Activated CD4-positive, CD25-positive, alpha-beta regulatory T cell treated with anti-CD3 and anti-CD28 coated beads, Interleukin-2, amount 50 U/mL, for 16 hours (primary cell): ENCODE data around the gene IGF1R.

Source experiments
- DNase-seq: peaks from one replicate; pipeline ENCODE4 v3.0.0-alpha.2; 2020; ENCODE audit warnings: low read depth, low spot score

IGF1R gene

DNA sequence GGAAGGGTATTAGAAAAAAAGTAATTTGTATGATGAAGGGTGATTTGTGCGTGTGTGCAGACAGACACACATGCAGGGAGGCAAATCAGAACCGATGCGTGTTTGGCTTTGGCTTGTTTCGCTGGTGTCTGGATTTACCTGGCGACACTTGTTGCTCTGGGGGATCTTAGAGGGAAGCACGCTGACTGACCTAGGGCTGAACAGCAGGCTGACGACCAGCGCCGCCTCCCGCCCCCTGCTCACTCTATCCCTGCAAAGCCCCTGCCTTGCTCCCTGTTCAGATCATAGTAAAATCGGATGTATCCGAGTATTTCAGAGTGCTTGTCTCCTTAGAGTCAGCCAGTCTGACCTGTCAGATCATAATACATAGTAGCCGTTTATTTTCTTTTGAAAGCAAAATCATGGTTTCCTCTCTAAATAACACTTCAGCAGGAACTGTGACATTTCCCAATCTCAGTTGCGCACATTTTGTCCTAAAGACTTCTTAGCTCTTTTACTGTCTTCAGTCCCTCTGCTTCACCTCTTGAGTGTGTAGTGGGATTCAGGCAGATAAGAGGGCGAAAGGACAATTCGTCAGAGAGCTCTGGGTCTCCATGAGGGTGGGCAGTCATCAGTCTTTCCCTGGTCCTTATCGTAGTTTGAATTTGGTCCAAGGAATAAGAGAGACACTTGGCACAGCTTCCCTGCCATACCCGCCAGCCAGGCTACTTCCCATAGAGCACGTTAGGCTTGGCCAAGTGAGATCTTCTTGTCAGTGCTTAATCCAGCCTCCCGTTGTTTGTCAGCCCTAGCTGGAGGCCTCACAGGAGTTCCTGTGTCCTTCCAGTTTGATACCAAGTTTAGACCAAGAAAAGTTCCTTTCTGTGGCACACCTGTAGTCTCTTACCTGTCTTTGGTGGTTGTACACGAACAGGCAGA lies 261.9 kb downstream of the IGF1R start:
- DNase-seq, result no peak

DNA sequence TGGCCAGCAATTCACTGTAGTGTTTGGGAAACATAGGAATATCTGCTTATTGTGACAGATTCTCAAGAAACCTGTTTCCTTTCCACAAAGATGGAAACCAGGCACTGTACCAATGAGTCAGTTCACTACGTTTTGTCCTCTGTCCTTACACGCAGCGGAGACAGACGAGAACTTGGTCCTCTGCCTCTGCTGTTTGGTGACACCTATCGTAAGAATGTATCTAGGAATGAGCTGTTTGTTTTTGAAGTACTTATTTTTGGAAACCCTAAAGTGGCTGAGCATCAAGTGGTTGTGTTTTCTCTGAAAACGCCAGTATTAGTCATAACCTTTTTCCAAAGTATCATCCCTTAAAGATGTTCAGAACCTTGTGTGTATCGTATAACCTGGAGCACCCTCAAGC lies 266.3 kb downstream of the IGF1R start:
- DNase-seq, result no peak

DNA sequence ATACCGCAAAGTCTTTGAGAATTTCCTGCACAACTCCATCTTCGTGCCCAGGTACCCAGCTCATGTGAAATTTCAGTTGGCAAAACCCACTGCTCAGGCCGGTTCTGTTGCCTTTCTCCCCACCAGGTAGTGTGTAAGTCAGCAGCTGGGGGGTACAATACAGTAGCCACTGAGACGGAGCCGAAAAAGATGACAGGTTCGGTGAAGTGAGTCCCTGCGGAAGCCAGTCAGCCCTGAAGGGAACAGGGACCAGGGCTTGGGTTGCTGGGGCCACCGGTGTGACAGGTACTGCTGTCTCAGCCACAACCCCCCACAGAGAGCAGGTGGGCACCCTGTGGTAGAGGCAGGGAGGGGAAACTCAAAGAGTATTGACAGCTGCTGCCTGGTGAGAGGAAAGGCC lies 268.5 kb downstream of the IGF1R start:
- DNase-seq, result no peak

DNA sequence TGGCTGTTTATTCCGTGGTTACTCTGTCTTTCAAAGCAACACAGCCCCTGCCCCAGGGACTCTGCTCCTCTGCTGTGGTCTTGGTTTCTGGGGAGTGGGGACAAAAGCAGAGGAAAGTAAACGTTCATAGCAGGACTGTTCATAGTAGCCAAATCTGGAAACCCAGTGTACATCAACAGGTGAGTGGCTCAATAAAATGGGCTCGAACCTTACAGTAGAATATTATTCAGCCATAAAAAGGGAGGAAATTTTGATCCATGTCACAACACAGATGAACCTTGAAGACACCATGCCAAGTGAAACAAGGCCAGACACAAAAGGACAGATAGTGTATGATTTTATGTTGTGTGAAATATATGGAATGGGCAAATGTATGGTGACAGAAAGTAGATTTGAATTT lies 269.1 kb downstream of the IGF1R start:
- no peak for DNase-seq

DNA sequence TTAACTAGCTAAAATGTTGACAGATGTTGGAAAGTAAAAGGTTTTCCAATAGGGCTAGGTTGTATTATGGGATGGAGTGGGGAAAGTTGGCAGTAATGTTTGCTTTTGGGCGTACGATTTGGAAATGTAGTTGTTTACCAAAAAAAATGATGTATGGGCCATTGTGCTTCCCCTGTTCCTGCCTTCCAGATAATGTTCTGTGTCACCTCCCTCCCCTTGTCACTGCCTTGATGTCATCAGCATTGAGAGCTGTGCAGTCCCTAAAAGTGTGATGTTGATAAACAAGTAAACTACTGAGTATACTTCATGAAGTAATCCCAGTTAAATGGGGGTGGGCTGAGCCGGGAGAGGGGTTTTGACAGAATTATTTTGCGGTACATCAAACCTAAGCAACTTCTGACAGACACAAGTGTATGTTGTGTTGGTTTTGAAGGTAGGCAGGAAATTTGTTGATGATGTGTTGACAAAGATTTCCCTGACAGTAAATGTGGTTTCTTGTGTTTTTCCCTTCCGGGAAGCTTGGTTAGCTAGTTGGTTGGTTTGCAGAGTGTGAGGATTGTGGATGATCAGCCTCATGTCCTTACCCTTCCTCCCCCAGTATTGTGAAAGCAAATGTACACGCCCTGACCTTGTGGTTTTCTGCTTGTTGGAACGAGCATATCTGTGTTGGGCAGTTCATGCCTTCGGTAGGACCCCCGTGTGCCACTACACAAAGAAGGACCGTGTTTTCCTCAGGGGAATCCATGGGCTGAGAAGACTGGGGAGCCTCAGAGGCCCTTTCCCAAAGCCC lies 271.9 kb downstream of the IGF1R start:
- no peak for DNase-seq

DNA sequence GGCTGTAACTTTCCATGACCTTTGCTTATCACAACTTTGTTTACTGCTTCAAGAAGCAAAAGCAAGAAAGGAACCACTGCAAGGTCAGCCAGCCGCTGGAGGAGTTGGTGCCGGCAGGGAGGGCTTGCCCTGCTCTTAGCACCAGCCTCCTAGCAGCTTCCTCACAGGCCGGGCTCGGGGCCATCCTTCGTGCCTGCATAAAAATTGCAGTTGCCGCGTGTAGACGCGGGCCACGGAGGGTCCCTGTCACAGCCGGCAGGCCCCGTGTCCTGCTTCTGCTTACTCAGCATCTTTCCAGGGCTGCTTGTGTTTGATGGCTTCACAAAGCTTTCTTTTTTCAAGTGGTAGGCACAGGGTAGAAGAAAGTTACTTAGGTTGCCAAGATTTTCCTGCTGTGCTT lies 274.8 kb downstream of the IGF1R start:
- DNase-seq, result no peak

DNA sequence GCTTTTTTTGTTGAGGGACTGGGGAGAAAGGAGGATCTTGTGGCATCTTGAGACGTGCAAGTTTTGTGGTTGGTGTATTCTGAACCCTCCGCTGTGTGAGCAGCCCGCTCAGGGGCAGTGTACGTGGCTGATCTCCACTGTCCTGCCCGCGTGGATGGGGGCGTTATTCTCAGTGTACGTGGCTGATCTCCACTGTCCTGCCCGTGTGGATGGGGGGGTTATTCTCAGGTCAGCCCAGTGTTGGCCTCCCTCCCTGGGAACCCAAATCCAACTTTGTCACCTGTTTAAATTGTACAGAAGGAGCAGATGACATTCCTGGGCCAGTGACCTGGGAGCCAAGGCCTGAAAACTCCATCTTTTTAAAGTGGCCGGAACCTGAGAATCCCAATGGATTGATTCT lies 275.2 kb downstream of the IGF1R start:
- DNase-seq, result no peak

DNA sequence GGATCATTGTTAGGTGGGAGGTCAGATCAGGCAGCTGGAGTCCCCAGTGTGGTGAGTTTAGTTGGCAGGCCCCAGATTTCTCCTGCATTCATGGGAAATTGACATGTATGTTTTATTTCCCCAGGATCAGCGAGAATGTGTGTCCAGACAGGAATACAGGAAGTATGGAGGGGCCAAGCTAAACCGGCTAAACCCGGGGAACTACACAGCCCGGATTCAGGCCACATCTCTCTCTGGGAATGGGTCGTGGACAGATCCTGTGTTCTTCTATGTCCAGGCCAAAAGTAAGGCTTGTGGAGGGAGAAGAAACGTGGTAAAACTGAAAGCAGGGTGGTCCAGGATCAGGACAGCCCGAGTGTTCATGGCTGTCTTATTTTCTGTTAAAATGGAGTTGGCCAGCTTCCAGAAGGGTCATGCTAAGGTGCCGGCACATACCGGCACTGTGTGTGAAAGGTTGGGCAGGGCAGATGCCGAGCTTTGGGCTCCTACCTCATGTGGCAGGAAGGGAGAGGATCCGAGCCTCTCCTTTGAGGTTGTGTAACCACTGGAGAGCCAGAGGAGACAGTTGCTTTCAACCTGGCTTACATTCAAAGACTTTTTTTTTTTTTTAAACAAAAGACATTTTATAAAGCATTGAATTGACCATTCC lies 276.2 kb downstream of the IGF1R start:
- DNase-seq, result no peak

DNA sequence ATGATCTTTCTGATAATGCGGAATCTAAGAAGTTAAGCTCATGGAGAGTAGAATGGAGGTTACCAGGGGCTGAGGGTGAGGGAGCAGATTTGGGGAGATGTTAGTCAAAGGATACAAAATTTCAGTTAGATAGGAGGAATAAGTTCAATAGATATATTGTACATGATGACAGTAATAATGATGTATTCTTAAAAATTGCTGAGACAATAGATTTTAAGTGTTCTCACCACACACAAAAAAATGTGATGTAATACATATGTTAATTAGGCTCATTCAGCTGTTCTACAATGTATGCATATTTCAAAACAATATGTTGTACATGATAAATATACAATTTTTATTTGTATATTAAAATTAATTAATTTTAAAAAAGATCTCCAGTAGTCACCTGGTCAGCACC lies 277.9 kb downstream of the IGF1R start:
- DNase-seq, result no peak

DNA sequence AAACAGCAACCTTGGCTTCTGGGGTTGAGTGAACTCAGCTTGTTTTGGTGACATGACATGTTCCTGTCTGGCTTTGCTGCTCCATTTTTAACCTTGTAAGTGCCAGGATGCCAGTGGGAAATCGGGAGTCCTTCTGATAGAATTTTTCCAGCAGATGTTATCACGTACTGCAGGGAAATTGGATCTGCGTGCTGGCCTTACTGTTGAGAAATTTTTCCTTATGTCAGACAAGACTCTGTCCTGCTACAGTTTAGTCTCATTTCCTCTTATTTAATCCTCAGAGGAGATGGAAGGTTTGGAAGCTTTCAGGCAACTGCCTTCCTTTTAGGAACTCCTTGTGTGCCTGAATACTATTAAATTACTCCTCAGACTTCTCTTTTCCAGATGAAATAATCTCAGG lies 278.7 kb downstream of the IGF1R start:
- DNase-seq, result no peak

DNA sequence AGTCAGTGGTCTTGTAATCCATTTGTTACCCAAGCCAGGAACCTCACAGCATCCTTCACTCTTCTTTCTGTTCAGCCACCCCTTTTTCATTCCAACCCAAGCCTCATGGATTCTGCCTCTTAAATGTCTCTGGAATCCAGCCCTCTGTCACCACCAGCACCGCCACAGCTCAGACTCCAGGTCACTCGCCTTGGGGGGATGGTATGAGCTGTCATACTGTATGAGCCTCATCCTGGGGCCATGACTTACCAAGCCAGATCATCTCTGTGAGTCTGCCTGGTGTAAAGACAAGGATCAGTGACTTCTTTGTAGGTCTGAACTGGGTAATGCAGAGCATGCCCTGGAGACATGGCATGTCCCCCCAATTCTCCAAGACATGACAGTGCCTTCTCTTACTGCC lies 279.7 kb downstream of the IGF1R start:
- DNase-seq, result no peak

DNA sequence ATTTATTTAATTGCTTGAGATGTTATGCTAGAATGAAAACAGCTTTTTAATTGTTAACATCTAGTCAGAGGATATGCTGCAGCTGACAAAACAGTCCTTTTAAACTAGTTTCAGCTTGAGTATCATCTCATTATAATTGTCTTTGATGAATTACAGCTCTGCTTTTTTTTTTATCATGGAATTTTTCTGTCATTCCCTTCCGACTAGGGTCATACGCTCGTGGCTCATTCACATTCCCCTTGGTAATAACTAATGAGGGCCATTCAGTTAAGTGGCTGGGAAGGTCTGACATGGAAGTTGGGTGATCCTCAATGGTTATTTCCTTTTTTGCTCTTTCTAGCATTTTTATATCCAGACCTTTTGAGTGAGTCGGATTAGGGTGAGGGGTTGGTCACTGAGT lies 282.2 kb downstream of the IGF1R start:
- DNase-seq, result no peak

DNA sequence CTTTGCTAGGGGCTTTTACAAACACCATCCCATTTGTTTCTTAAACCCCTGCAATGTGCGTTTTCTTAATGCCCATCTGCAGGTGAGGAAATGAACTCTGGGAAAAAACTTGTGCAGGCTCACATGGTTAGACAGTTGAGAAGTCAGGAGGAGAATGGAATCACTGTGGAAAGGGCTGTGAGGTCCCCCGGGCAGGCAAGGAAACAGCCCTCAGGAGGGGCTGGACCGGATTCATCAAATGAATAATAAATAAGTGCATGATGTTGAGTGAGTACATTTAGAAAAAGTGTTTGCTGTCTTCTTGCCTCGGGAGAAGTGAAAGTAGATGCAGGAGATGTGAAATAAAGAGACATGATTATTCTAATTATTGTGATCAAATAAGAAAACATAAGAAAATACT lies 282.7 kb downstream of the IGF1R start:
- DNase-seq, result no peak

DNA sequence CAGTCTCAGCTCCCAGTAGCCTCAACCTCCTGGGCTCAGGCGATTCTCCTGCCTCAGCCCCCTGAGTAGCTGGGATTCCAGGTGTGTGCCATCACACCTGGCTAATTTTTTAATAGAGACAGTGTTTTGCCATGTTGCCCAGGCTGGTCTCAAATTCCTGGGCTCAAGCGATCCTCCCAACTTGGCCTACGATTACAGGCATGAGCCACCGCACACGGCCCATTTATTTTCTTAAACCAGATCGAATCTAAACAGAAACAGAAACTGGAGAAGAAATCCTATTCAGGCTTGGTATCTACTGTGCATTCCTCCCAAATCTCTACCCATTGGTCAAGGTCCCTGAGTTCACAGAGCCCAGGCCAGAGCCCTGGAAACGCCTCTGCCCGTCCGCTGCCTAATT lies 285.1 kb downstream of the IGF1R start:
- no peak for DNase-seq

DNA sequence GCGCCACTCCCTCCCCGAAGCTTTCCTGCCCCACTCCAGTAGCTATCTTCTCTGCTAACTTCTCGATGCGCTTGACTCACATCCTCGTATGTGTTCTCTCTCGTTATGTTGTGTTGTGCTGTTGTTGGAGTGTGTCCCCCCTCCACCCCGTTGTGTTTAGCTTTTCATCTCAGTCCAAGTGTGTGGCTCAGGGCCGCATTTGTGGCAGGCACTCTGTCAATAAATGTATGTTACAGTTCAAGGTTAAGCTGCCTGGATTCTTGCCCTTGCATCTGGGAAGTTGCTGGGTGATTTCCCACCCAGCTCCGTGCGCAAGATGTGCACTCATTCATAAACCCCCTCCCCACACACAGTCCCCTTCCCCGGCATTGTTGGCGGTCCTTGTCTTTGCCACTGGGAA lies 287.4 kb downstream of the IGF1R start:
- no peak for DNase-seq

DNA sequence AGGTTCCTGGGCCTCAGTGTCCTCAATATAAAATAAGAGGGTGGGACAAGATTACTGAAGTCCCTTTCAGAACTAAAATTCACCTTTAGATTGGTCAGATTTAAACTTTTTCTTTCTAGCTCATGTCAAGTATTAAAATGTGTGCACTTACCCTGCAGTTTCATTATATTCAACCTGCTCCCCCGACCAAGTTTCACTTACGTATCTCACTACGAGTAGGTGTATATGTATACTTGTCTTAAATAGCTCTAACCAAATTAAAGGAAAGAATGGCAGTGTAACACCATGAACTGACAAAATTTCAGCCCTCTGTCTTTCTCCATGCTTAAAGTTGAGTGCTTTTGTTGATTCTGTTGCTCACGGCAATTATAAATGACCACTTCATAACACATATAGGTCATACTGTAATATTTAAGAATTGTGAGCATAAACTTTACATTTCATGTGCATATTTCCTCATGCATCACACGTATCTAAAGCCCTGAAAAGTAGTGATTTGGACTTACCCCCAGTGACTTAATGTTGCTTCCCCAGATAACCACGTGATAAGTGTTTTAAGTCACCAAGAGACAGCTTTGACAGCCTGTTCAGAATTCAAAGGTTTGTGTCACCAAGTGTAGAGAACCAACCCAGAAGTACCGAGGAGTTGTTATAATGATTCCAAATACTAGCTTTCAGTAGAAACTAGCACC lies 289.2 kb downstream of the IGF1R start:
- no peak for DNase-seq

DNA sequence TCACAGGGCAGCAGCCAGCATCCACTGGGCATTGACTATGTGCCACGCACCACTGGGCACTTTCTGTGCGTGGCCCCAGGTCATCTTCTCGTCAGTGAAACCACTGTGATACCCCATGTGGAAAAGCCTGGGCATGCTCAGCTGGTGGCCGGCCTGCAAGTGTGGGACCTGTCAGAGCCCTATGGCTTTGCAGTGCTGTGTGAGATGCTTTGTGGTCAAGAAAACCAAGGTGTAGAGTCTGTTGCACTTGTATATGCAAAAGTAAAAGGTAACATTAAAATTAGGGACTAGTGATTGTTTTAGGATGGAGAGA lies 289.7 kb downstream of the IGF1R start:
- DNase-seq, result no peak

DNA sequence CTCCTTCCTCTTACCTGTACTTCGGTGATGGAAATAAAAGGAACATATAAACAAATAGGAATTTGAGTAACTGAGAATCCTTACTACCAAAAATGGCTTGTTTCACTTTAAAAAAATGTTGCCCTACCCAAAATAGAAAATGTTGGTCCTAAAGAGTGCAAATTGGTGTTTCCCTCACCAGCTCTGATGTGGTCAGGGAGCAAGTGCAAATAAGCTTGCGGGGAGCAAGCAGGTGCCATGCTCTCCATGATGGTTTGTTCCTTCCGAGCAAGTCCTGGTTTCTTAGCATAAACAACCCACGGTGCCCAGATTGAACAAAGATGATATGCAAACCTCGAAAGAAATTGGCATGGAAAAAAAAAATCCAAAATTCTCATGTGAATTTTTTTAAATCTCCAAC lies 290.5 kb downstream of the IGF1R start:
- DNase-seq, result no peak

DNA sequence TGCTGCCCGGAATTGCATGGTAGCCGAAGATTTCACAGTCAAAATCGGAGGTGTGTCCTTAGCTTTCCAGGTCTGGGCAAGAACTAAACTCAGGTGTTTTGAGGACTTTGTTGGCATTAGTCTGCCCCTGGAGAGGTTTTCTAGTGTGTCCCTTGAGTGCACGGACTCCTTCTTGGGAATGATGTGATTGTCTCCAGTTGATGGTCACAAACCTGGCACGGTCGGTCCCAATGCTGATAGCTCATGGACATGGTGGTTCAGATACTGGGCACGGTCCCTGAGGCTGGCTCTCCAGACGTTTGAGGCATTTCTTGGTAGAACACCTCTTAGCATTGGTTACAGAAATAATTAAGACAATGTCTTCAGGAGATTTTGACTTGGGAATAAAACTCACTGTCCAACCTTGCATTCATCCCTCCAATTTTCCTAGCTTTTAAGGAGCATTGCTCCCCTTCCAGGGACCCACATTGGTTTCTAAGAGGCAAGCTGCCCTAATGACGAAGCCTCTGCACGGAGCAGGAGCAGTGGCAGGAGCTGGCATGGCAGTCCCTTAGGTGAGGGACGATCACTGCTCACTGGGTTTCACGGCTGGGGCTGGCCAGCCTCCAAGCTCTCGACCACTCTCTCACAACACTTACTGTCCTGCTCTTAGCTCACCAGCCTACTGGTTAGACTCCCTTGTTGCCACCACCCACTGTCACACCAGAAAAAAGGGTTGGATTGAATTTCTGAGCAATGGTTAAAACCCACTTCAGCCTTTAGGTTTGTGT lies 291.2 kb downstream of the IGF1R start:
- no peak for DNase-seq

DNA sequence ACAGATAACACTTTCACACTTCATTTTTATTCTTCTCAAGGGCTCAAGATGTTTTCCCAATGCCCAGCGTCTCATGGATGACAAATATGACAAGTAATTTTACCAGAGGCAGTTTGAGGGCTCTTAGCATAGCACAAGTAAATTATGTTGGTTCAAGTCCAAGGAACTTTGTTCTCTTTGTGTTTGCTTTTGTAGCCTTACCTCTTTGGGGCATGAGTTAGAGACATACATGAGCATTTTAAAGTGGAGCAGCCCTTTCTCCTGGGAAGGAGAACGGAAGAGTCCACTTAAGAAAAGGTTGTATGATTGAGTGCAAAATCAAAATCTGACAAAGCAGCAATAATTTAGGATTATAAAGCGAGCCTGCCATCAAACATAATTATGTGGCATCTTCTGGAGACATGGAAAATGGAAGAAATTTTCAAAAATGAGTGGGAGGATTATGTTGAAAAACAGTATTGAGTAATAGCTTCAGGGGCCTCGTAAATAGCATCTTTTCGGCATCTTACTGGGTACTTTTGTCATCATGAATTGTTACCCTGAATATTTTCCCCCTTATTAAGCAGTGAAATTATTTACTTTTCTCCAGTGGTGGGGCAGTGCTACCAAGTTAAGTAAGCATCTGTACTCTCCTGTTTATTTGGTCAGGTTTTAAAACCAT lies 293.4 kb downstream of the IGF1R start:
- DNase-seq, result no peak

DNA sequence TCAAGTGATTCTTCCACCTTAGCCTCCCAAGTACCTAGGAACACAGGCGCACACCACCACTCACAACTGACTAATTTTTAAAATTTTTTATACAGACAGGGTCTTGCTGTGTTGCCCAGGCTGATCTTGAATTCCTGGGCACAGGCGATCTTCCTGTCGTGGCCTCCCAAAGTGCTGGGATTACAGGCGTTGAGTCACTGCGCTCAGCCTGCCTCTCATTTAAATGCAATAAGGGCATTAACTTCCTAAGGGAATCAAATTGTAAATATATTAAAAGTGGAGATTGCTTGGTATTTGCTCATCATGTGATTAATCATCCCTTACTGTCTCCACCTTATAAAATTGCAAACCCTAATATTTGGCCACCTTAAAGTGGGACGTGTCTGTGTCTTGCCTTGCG lies 294.1 kb downstream of the IGF1R start:
- DNase-seq, result no peak
